ENCODE measurements around the gene TM9SF1.

- TF ChIP-seq EZH2 (IDR thresholded peaks at IDR 0.05; ENCODE audit: borderline replicate concordance, low read depth, low read length, severe bottlenecking) (no peak), CTCF (IDR thresholded peaks at IDR 0.05; ENCODE audit: borderline replicate concordance, extremely low read depth, low read length, poor library complexity, severe bottlenecking) (no peak)
Measured at GRCh38 chr14:24195186-24196070, at the start of gene TM9SF1.
